ENCODE results near the gene GLMP. TPM values are rescaled to one million over a fixed set of nuclear protein-coding genes. Genes with fewer than 3 reads are reported as not detected.

Gene GLMP
- total RNA-seq, 2 donors from 2014 or later, result 16.5 to 24.4 TPM

- Histone ChIP-seq H3K4me3 (no peak overlapping the region), H3K9me3 (no peaks in the 10 kb centered on the region), H3K27ac (no peak overlapping the region), H3K4me1 (no peaks in the 10 kb centered on the region), H3K27me3 (no peaks in the 10 kb centered on the region), H3K36me3 (replicated peaks in 1 of 2; ENCODE audit: insufficient read depth in 1 of 2, low read depth in 2 of 2) (peaks cover 26 to 66% of the 10 kb centered on the region in 2 donors)
- 87 to 92% methylated on average over 1 of the region's 1 CpG for WGBS, 2 donors
- TF ChIP-seq POLR2A (IDR thresholded peaks at IDR 0.05) (no peak), CTCF (IDR thresholded peaks at IDR 0.05) (peak in 6 of 7 experiments; percentile 29 to 41 (median 36))
- no peak for ATAC-seq
- no peak for DNase-seq
- intact Hi-C loops (cut with DNase I), result no loop called here
Measured at GRCh38 chr1:156319664-156320063, 24.2 kb upstream of the GLMP start.

GRCh38 chr1:156316909-156317308 lies 21.4 kb upstream of the GLMP start:
- Histone ChIP-seq H3K4me3 (no peak overlapping the region), H3K27ac (no peak overlapping the region), H3K27me3 (no peaks in the 10 kb centered on the region), H3K9me3 (no peaks in the 10 kb centered on the region), H3K4me1 (no peaks in the 10 kb centered on the region), H3K36me3 (replicated peaks in 1 of 2; ENCODE audit: insufficient read depth in 1 of 2, low read depth in 2 of 2) (peaks cover 26 to 66% of the 10 kb centered on the region in 2 donors)
- 86 to 87% methylated on average over 7 of the region's 7 CpGs for WGBS, 2 donors
- intact Hi-C loops (cut with DNase I), result no loop called here
- DNase-seq (no peak), ATAC-seq (no peak)
- TF ChIP-seq CTCF (IDR thresholded peaks at IDR 0.05), result no peak
- TF ChIP-seq POLR2A (IDR thresholded peaks at IDR 0.05), result no peak

- WGBS, 2 donors, result 84 to 85% methylated on average over 4 to 6 of the region's 6 CpGs
- no peak for TF ChIP-seq POLR2A (IDR thresholded peaks at IDR 0.05)
- no peak for TF ChIP-seq CTCF (IDR thresholded peaks at IDR 0.05)
- no peaks in the 10 kb centered on the region for H3K27me3 ChIP-seq
- H3K9me3 ChIP-seq, result no peaks in the 10 kb centered on the region
- no peak overlapping the region for H3K4me3 ChIP-seq
- H3K27ac ChIP-seq, result no peak overlapping the region
- DNase-seq, result peak in 1 of 4 donors; percentile 23
- peaks cover 19 to 57% of the 10 kb centered on the region in 2 donors for H3K36me3 ChIP-seq (replicated peaks in 1 of 2; ENCODE audit: insufficient read depth in 1 of 2, low read depth in 2 of 2)
- intact Hi-C loops (cut with DNase I), result no loop called here
- H3K4me1 ChIP-seq, result no peaks in the 10 kb centered on the region
- ATAC-seq, result no peak
Measured at GRCh38 chr1:156310962-156311361, 15.5 kb upstream of the GLMP start.

GRCh38 chr1:156308078-156308477 lies 12.6 kb upstream of the GLMP start:
- TF ChIP-seq CTCF (IDR thresholded peaks at IDR 0.05) (no peak), POLR2A (IDR thresholded peaks at IDR 0.05) (no peak)
- intact Hi-C loops (cut with DNase I), result no loop called here
- H3K4me1 ChIP-seq, result no peaks in the 10 kb centered on the region
- no peak for DNase-seq
- H3K27ac ChIP-seq, result no peak overlapping the region
- ATAC-seq, result no peak
- H3K4me3 ChIP-seq, result no peak overlapping the region
- peaks cover 19 to 41% of the 10 kb centered on the region in 2 donors for H3K36me3 ChIP-seq (replicated peaks in 1 of 2; ENCODE audit: insufficient read depth in 1 of 2, low read depth in 2 of 2)
- no peaks in the 10 kb centered on the region for H3K9me3 ChIP-seq
- H3K27me3 ChIP-seq, result no peaks in the 10 kb centered on the region

- Histone ChIP-seq H3K27me3 (no peaks in the 10 kb centered on the region), H3K4me1 (no peaks in the 10 kb centered on the region), H3K36me3 (replicated peaks in 1 of 2; ENCODE audit: insufficient read depth in 1 of 2, low read depth in 2 of 2) (peaks cover 11 to 20% of the 10 kb centered on the region in 2 donors), H3K4me3 (no peak overlapping the region), H3K9me3 (no peaks in the 10 kb centered on the region), H3K27ac (no peak overlapping the region)
- intact Hi-C loops (cut with DNase I), result no loop called here
- WGBS, 2 donors, result 65 to 66% methylated on average over 2 of the region's 2 CpGs
- TF ChIP-seq CTCF (IDR thresholded peaks at IDR 0.05) (no peak), POLR2A (IDR thresholded peaks at IDR 0.05) (no peak)
- ATAC-seq (no peak), DNase-seq (no peak)
Measured at GRCh38 chr1:156305215-156305614, 9.7 kb upstream of the GLMP start.
